Left forelimb (tissue), 1 donor: ENCODE measurements around the gene TNIK.

Experiments used
- DNase-seq: peaks from one replicate; pipeline ENCODE4 v3.0.0-alpha.2; 2018; ENCODE audit warnings: low spot score

The TNIK gene

GRCh38 chr3:171340434-171340833 lies 119.8 kb downstream of the TNIK start:
- no peak for DNase-seq

- no peak for DNase-seq
Measured at GRCh38 chr3:171339598-171339997, 120.6 kb downstream of the TNIK start.

- no peak for DNase-seq
Measured at GRCh38 chr3:171336406-171336805, 123.8 kb downstream of the TNIK start.

- DNase-seq, result no peak
Measured at GRCh38 chr3:171335559-171335958, 124.6 kb downstream of the TNIK start.

GRCh38 chr3:171334465-171334811 lies 125.8 kb downstream of the TNIK start:
- no peak for DNase-seq

- no peak for DNase-seq
Measured at GRCh38 chr3:171333784-171334464, 126.3 kb downstream of the TNIK start.

GRCh38 chr3:171330938-171331337 lies 129.3 kb downstream of the TNIK start:
- no peak for DNase-seq

GRCh38 chr3:171329746-171330145 lies 130.5 kb downstream of the TNIK start:
- DNase-seq, result no peak

GRCh38 chr3:171328419-171329082 lies 131.7 kb downstream of the TNIK start:
- no peak for DNase-seq

- no peak for DNase-seq
Measured at GRCh38 chr3:171327441-171328174, 132.6 kb downstream of the TNIK start.

- DNase-seq, result no peak
Measured at GRCh38 chr3:171326717-171327440, 133.3 kb downstream of the TNIK start.

GRCh38 chr3:171323938-171324536 lies 136.2 kb downstream of the TNIK start:
- no peak for DNase-seq

- DNase-seq, result no peak
Measured at GRCh38 chr3:171321559-171322360, 138.4 kb downstream of the TNIK start.

- no peak for DNase-seq
Measured at GRCh38 chr3:171320750-171321558, 139.3 kb downstream of the TNIK start.

- no peak for DNase-seq
Measured at GRCh38 chr3:171317171-171317570, 143.0 kb downstream of the TNIK start.

- no peak for DNase-seq
Measured at GRCh38 chr3:171315919-171316318, 144.3 kb downstream of the TNIK start.

- DNase-seq, result no peak
Measured at GRCh38 chr3:171315101-171315500, 145.1 kb downstream of the TNIK start.

GRCh38 chr3:171314341-171314740 lies 145.9 kb downstream of the TNIK start:
- DNase-seq, result no peak

GRCh38 chr3:171313702-171314101 lies 146.5 kb downstream of the TNIK start:
- DNase-seq, result no peak

- no peak for DNase-seq
Measured at GRCh38 chr3:171312741-171313140, 147.5 kb downstream of the TNIK start.
